IPS DF 4.7 (cell line): Measurements from ENCODE around the gene DYRK1A.
"Not testable (repeated sequence)": the region's sequence is repeated elsewhere in the genome, so short reads cannot be mapped to it uniquely, and the experiment has no call there.

Source experiments
- DNase-seq: peaks from one replicate; pipeline ENCODE4 v3.0.0-alpha.2; 2013; ENCODE audit warnings: low spot score; ENCODE audit errors: extremely low read depth

Gene DYRK1A

GRCh38 chr21:37366482-37367316, at the start of gene DYRK1A:
Gene DYRK1A (plus strand): TSS chr21:37366773. CDS start chr21:37420375, 53,602 bp downstream.
- DNase-seq = peak; percentile 94

GRCh38 chr21:37319551-37319950, 47.0 kb upstream of the DYRK1A start:
- no peak for DNase-seq

- no peak for DNase-seq
Measured at GRCh38 chr21:37322084-37322483, 44.5 kb upstream of the DYRK1A start.

- no peak for DNase-seq
Measured at GRCh38 chr21:37324558-37324957, 42.0 kb upstream of the DYRK1A start.

GRCh38 chr21:37328147-37328546, 38.4 kb upstream of the DYRK1A start:
- DNase-seq = not testable (repeated sequence)

GRCh38 chr21:37331411-37331810, 35.2 kb upstream of the DYRK1A start:
- no peak for DNase-seq

- no peak for DNase-seq
Measured at GRCh38 chr21:37335053-37335452, 31.5 kb upstream of the DYRK1A start.

- no peak for DNase-seq
Measured at GRCh38 chr21:37337179-37337578, 29.4 kb upstream of the DYRK1A start.

GRCh38 chr21:37337831-37338230, 28.7 kb upstream of the DYRK1A start:
- no peak for DNase-seq

GRCh38 chr21:37338671-37339551, 27.7 kb upstream of the DYRK1A start:
- DNase-seq = no peak

GRCh38 chr21:37339552-37339939, 27.0 kb upstream of the DYRK1A start:
- no peak for DNase-seq

- DNase-seq = no peak
Measured at GRCh38 chr21:37341254-37341960, 25.2 kb upstream of the DYRK1A start.

GRCh38 chr21:37342046-37342632, 24.4 kb upstream of the DYRK1A start:
- no peak for DNase-seq

GRCh38 chr21:37346841-37347430, 19.6 kb upstream of the DYRK1A start:
- DNase-seq = no peak

- DNase-seq = no peak
Measured at GRCh38 chr21:37348664-37349063, 17.9 kb upstream of the DYRK1A start.

- no peak for DNase-seq
Measured at GRCh38 chr21:37350472-37350871, 16.1 kb upstream of the DYRK1A start.

GRCh38 chr21:37356706-37357105, 9.9 kb upstream of the DYRK1A start:
- no peak for DNase-seq

GRCh38 chr21:37357691-37358090, 8.9 kb upstream of the DYRK1A start:
- no peak for DNase-seq

- DNase-seq = no peak
Measured at GRCh38 chr21:37358397-37358796, 8.2 kb upstream of the DYRK1A start.

GRCh38 chr21:37363936-37364335, 2.6 kb upstream of the DYRK1A start:
- DNase-seq = no peak

- DNase-seq = no peak
Measured at GRCh38 chr21:37364722-37365121, 1.9 kb upstream of the DYRK1A start.
